K562 (cell line): ENCODE results near the gene DDHD1. TPM values are rescaled to one million over a fixed set of nuclear protein-coding genes. Genes with fewer than 3 reads are reported as not detected.

Source experiments
- ARHGAP35 ChIP-seq: fragments of 450-650 bp; IDR thresholded peaks from 2 replicates; pipeline ENCODE4 v1.6.1; 2018; ENCODE audit not compliant: partially characterized antibody
- BDP1 ChIP-seq: IDR thresholded peaks from 3 replicates; pipeline ENCODE4 v1.6.1; 2011; ENCODE audit not compliant: insufficient read length, insufficient read depth
- BMI1 ChIP-seq: fragments of 150-350 bp; IDR thresholded peaks from 2 replicates; pipeline ENCODE4 v1.6.1; 2014; ENCODE audit warnings: low read length
- DNMT1 ChIP-seq: fragments of 450-650 bp; IDR thresholded peaks from 2 replicates; pipeline ENCODE4 v1.6.1; 2016; ENCODE audit warnings: antibody characterized with exemption, mild to moderate bottlenecking
- FOSL1 ChIP-seq: fragments of 200-800 bp; sonication (Bioruptor generic); conservative IDR thresholded peaks from 2 replicates; pipeline ENCODE4 v1.6.1; 2016; ENCODE audit warnings: missing genetic modification characterization, missing compliant biosample characterization
- FUS ChIP-seq: fragments of 200-400 bp; formaldehyde crosslinking; optimal IDR thresholded peaks from 2 replicates; pipeline ENCODE3; 2017; ENCODE audit warnings: low read depth, low read length
- HNRNPK ChIP-seq: fragments of 200-400 bp; formaldehyde crosslinking; IDR thresholded peaks from one replicate; pipeline ENCODE4 v1.6.1; 2018; ENCODE audit warnings: mild to moderate bottlenecking, low read depth, low read length; ENCODE audit not compliant: poor library complexity, severe bottlenecking
- HNRNPLL ChIP-seq: fragments of 200-400 bp; formaldehyde crosslinking; IDR thresholded peaks from 2 replicates; pipeline ENCODE4 v1.6.1; 2017; ENCODE audit warnings: low read length, low read depth, mild to moderate bottlenecking; ENCODE audit not compliant: poor library complexity, severe bottlenecking
- HOXB6 ChIP-seq: fragments of 250-450 bp; sonication (Bioruptor Pico); IDR thresholded peaks from 2 replicates; pipeline ENCODE4 v1.5.1; 2022; ENCODE audit warnings: mild to moderate bottlenecking, borderline replicate concordance
- ILF3 ChIP-seq: fragments of 450-650 bp; IDR thresholded peaks from 2 replicates; pipeline ENCODE4 v1.6.1; 2018; ENCODE audit warnings: antibody characterized with exemption, mild to moderate bottlenecking, moderate library complexity, borderline replicate concordance
- IRF9 ChIP-seq: fragments of 450-650 bp; IDR thresholded peaks from 2 replicates; pipeline ENCODE4 v1.6.1; 2016; ENCODE audit warnings: missing biosample characterization, missing genetic modification characterization
- KDM4B ChIP-seq, 2 experiments: fragments of 450-650 bp in 1 of 2; sonication (generic) in 1 of 2; IDR thresholded peaks; 2 replicates each; pipeline ENCODE4 v1.6.1; 2016 to 2017; ENCODE audit warnings: borderline replicate concordance in 2 of 2, antibody characterized with exemption in 1 of 2, low read depth in 1 of 2, mild to moderate bottlenecking in 1 of 2
- LCOR ChIP-seq: sonication (generic); formaldehyde crosslinking; IDR thresholded peaks from 2 replicates; pipeline ENCODE4 v1.8.0; 2022; ENCODE audit warnings: mild to moderate bottlenecking, missing genetic modification reagents
- NFIX ChIP-seq: fragments of 250-450 bp; sonication (Bioruptor Pico); IDR thresholded peaks from 2 replicates; pipeline ENCODE4 v1.4.0; 2020; ENCODE audit warnings: low read depth, mild to moderate bottlenecking, moderate library complexity
- PHF8 ChIP-seq: fragments of 200-600 bp; sonication (generic); IDR thresholded peaks from 2 replicates; pipeline ENCODE4 v1.6.1; 2012; ENCODE audit warnings: mixed run types, mild to moderate bottlenecking, inconsistent platforms, low read length, moderate library complexity, borderline replicate concordance
- POLR2AphosphoS2 ChIP-seq: IDR thresholded peaks from 2 replicates; pipeline ENCODE4 v1.6.1; 2012; ENCODE audit warnings: low read length, improper control_type of control experiment
- RBFOX2 ChIP-seq: fragments of 200-400 bp; formaldehyde crosslinking; IDR thresholded peaks from 2 replicates; pipeline ENCODE4 v1.6.1; 2017; ENCODE audit warnings: low read depth, mild to moderate bottlenecking, low read length, moderate library complexity
- SIX5 ChIP-seq, 2 experiments: IDR thresholded peaks; 2 replicates each; pipeline ENCODE4 v1.6.1; 2011; ENCODE audit warnings: low read length in 2 of 2, borderline replicate concordance in 1 of 2, low read depth in 1 of 2, mild to moderate bottlenecking in 1 of 2, moderate library complexity in 1 of 2; ENCODE audit not compliant: insufficient read depth in 1 of 2
- TCF7L2 ChIP-seq: fragments of 150-350 bp; IDR thresholded peaks from 2 replicates; pipeline ENCODE4 v1.6.1; 2016; ENCODE audit warnings: low read depth, mild to moderate bottlenecking, low read length, moderate library complexity
- TFAP4 ChIP-seq: sonication (generic); formaldehyde crosslinking; IDR thresholded peaks from 2 replicates; pipeline ENCODE4 v1.8.0; 2022; ENCODE audit warnings: missing genetic modification reagents, mild to moderate bottlenecking, moderate library complexity, borderline replicate concordance
- THAP7 ChIP-seq: fragments of 250-450 bp; sonication (Bioruptor Pico); IDR thresholded peaks from 2 replicates; pipeline ENCODE4 v1.5.0; 2021
- ZKSCAN8 ChIP-seq: fragments of 200-800 bp; sonication (Bioruptor generic); IDR thresholded peaks from 2 replicates; pipeline ENCODE4 v1.6.1; 2016; ENCODE audit warnings: missing genetic modification characterization, missing compliant biosample characterization
- ZNF449 ChIP-seq: fragments of 250-450 bp; sonication (Bioruptor Pico); IDR thresholded peaks from 2 replicates; pipeline ENCODE4 v1.8.0; 2022; ENCODE audit warnings: moderate library complexity, mild to moderate bottlenecking, inconsistent platforms
- ZNF584 ChIP-seq: fragments of 200-800 bp; sonication (Bioruptor generic); IDR thresholded peaks from 2 replicates; pipeline ENCODE4 v1.6.1; 2016; ENCODE audit warnings: low read depth, mild to moderate bottlenecking, missing genetic modification characterization, missing compliant biosample characterization
- polyA plus RNA-seq, 8 experiments: library from polyadenylated mRNA; depleted of rRNA in 4 of 8; stranded (reverse) in 5 of 8; unstranded in 3 of 8; fragments of >200 nt; fragmentation: Nextera tagmentation in 2 of 8; fragmentation: Illumina TruSeq in 1 of 8; extraction: Ambion mirVana in 2 of 8; extraction: Trizol in 1 of 8; gene quantifications; 2 replicates each; pipeline versions ENCODE4 v1.2.1 to v1.2.3, GENCODE V29; 2011 to 2014; ENCODE audit warnings: inconsistent platforms in 1 of 8, missing spikeins in 1 of 8
- total RNA-seq, 7 experiments: library from RNA; depleted of rRNA in 6 of 7; stranded (reverse); fragments of >200 nt in 6 of 7; fragmentation: Illumina TruSeq in 2 of 7; extraction: Trizol in 2 of 7; gene quantifications; 2 replicates each; pipeline versions ENCODE4 v1.2.1 to v1.2.3, GENCODE V29; 2011 to 2021; ENCODE audit warnings: low replicate concordance in 1 of 7

Gene DDHD1
- total and polyA plus RNA-seq, 9 of the 15 experiments (the other 6 are each of a cell fraction or from before 2014, with no cell fraction given), result 1.2 to 12.3 (median 5.0) TPM

- TF ChIP-seq IRF9 (tag) (no peak), FUS (no peak), SIX5 (IDR thresholded peaks at IDR 0.05; ENCODE audit: borderline replicate concordance in 1 of 2, insufficient read depth in 1 of 2, low read depth in 1 of 2, low read length in 2 of 2) (no peak), TCF7L2 (no peak), ZNF449 (no peak), ZNF584 (no peak), ZKSCAN8 (CRISPR knock-in tag) (no peak), PHF8 (peak; percentile 75; the same call in 1 of the 2 replicates), FOSL1 (tag) (no peak), DNMT1 (no peak), KDM4B (IDR thresholded peaks at IDR 0.05; ENCODE audit: borderline replicate concordance in 2 of 2, low read depth in 1 of 2) (no peak), THAP7 (peak; percentile 91), HOXB6 (CRISPR knock-in tag) (no peak), ILF3 (no peak), BDP1 (no peak), NFIX (no peak), ARHGAP35 (no peak), HNRNPK (no peak), POLR2AphosphoS2 (no peak), TFAP4 (CRISPR knock-in tag) (peak; percentile 7; the same call in 1 of the 2 replicates), LCOR (CRISPR knock-in tag) (no peak), HNRNPLL (peak; percentile 55), RBFOX2 (peak; percentile 80), BMI1 (no peak)
Observed at GRCh38 chr14:53152887-53153701, at the start of gene DDHD1 (continued).
